HepG2 (cell line): ENCODE data around the gene SRRM1. TPM values are rescaled to one million over a fixed set of nuclear protein-coding genes. Genes with fewer than 3 reads are reported as not detected.

Source experiments
- ATAC-seq: fragments of 200-7000 bp; cut with Tn5 transposase; 3 replicates; pipeline ENCODE4 v1.9.1; 2020; ENCODE audit warnings: mild to moderate bottlenecking, moderate library complexity
- BruUV-seq: library from RNA; stranded (reverse); fragments of 400-500 nt; replicated peaks from 2 replicates; lab custom pipeline; 2021; lab: Mats Ljungman, UMichigan
- CTCF ChIA-PET: fragments of 300-600 bp; formaldehyde crosslinking; extraction: SDS; loops from one replicate; lab custom pipeline; 2021; ENCODE audit warnings: low total read pairs, inconsistent platforms, low intra/inter-chr PET ratio; lab: Yijun Ruan, JAX
- POLR2A ChIA-PET: fragments of 350-600 bp; sonication (Branson Sonifier 250); formaldehyde crosslinking; loops from one replicate; lab custom pipeline; 2020; ENCODE audit warnings: antibody characterized with exemption, inconsistent platforms; lab: Yijun Ruan, JAX
- DNase-seq: peaks from one replicate; pipeline ENCODE4 v3.0.0-alpha.2; 2015; ENCODE audit warnings: low spot score
- FAIRE-seq: peaks from 3 replicates; lab custom pipeline; 2011; peaks lifted over from hg19 to GRCh38; lab: Jason Lieb, UNC
- H2AFZ ChIP-seq: one replicate; pipeline ENCODE4 v1.6.1; 2011; ENCODE audit warnings: low read length, inconsistent platforms
- H3K27ac ChIP-seq: fragments of 300-600 bp; 3 replicates; pipeline ENCODE4 v1.8.0; 2011; ENCODE audit warnings: mixed run types, mild to moderate bottlenecking, mixed read lengths, low read length, inconsistent platforms; ENCODE audit not compliant: insufficient read depth; ENCODE audit errors: extremely low read length
- H3K27me3 ChIP-seq, 2 experiments: fragments of 200-600 bp in 1 of 2; 2 replicates in 1 of 2; 3 replicates in 1 of 2; pipeline versions ENCODE4 v1.6.0 to v1.8.0; 2011; ENCODE audit warnings: low read length in 2 of 2, mild to moderate bottlenecking in 2 of 2, moderate library complexity in 2 of 2, inconsistent platforms in 1 of 2; ENCODE audit not compliant: insufficient read depth in 2 of 2, control insufficient read depth in 1 of 2
- H3K36me3 ChIP-seq, 2 experiments: fragments of 200-600 bp in 1 of 2; replicated peaks in 1 of 2; 2 replicates in 1 of 2; 3 replicates in 1 of 2; pipeline versions ENCODE4 v1.5.1 to v1.8.0; 2011; ENCODE audit warnings: low read length in 2 of 2, inconsistent platforms in 1 of 2; ENCODE audit not compliant: insufficient read depth in 2 of 2, control insufficient read depth in 1 of 2
- H3K4me1 ChIP-seq: 2 replicates; pipeline ENCODE4 v1.5.1; 2012; ENCODE audit warnings: low read length, inconsistent platforms; ENCODE audit not compliant: insufficient read depth
- H3K4me2 ChIP-seq: 2 replicates; pipeline ENCODE4 v1.6.0; 2011; ENCODE audit warnings: low read depth, low read length, inconsistent platforms
- H3K4me3 ChIP-seq, 3 experiments: fragments of 200-600 bp in 1 of 3; sonication (generic), shearing (Covaris generic) in 1 of 3; replicated peaks in 1 of 3; 2 replicates each; pipeline ENCODE4 v1.5.1; 2011 to 2016; ENCODE audit warnings: low read length in 3 of 3, inconsistent platforms in 2 of 3, low read depth in 2 of 3, mild to moderate bottlenecking in 2 of 3, control low read depth in 1 of 3, mixed read lengths in 1 of 3; ENCODE audit not compliant: insufficient read depth in 1 of 3
- H3K79me2 ChIP-seq: one replicate; pipeline ENCODE4 v1.6.1; 2011; ENCODE audit warnings: low read length, inconsistent platforms; ENCODE audit not compliant: insufficient read depth
- H3K9ac ChIP-seq: 2 replicates; pipeline ENCODE4 v1.6.0; 2011; ENCODE audit warnings: mild to moderate bottlenecking, low read depth, low read length, inconsistent platforms; ENCODE audit not compliant: insufficient read depth
- H3K9me3 ChIP-seq: 2 replicates; pipeline ENCODE4 v1.5.1; 2012; ENCODE audit warnings: mild to moderate bottlenecking, low read length
- H4K20me1 ChIP-seq: 2 replicates; pipeline ENCODE4 v1.6.0; 2011; ENCODE audit warnings: inconsistent platforms, mild to moderate bottlenecking, low read length, moderate library complexity; ENCODE audit not compliant: insufficient read depth
- CCDC6 ChIP-seq: sonication (generic); formaldehyde crosslinking; IDR thresholded peaks from 2 replicates; pipeline ENCODE4 v1.8.1; 2022; ENCODE audit warnings: mild to moderate bottlenecking, missing genetic modification reagents, moderate library complexity
- PTBP1 ChIP-seq: fragments of 200-400 bp; formaldehyde crosslinking; IDR thresholded peaks from 2 replicates; pipeline ENCODE4 v1.6.1; 2018; ENCODE audit warnings: low read length, low read depth; ENCODE audit not compliant: poor library complexity, severe bottlenecking
- TOE1 ChIP-seq: sonication (generic); formaldehyde crosslinking; IDR thresholded peaks from 2 replicates; pipeline ENCODE4 v1.4.0; 2020; ENCODE audit warnings: mild to moderate bottlenecking, missing genetic modification reagents
- ZNF263 ChIP-seq: sonication (generic); formaldehyde crosslinking; IDR thresholded peaks from 2 replicates; pipeline ENCODE4 v1.4.0; 2020; ENCODE audit warnings: missing genetic modification reagents
- ZNF44 ChIP-seq: sonication (generic); formaldehyde crosslinking; IDR thresholded peaks from 2 replicates; pipeline ENCODE4 v1.5.1; 2020; ENCODE audit warnings: mild to moderate bottlenecking, missing genetic modification reagents
- ZNF562 ChIP-seq: sonication (generic); formaldehyde crosslinking; IDR thresholded peaks from 2 replicates; pipeline ENCODE4 v1.8.0; 2022; ENCODE audit warnings: missing genetic modification reagents, borderline replicate concordance
- ZNF569 ChIP-seq: sonication (generic); formaldehyde crosslinking; IDR thresholded peaks from 2 replicates; pipeline ENCODE4 v1.5.0; 2020; ENCODE audit warnings: mild to moderate bottlenecking, missing genetic modification reagents, moderate library complexity, borderline replicate concordance
- ZNF614 ChIP-seq: IDR thresholded peaks from 2 replicates; pipeline ENCODE4 v1.6.1; 2018; ENCODE audit warnings: missing biosample characterization, missing genetic modification reagents, inconsistent platforms, borderline replicate concordance
- ZNF652 ChIP-seq: IDR thresholded peaks from 2 replicates; pipeline ENCODE4 v1.6.1; 2016; ENCODE audit warnings: low read depth, borderline replicate concordance
- ZSCAN31 ChIP-seq: sonication (generic); formaldehyde crosslinking; IDR thresholded peaks from 2 replicates; pipeline ENCODE4 v1.5.0; 2020; ENCODE audit warnings: low read depth, mild to moderate bottlenecking, missing genetic modification reagents
- WGBS: methylation state at CpG from one replicate; pipeline ENCODE4 v1.1.6; 2017; ENCODE audit warnings: low lambda C conversion rate; 5-methylcytosine and 5-hydroxymethylcytosine counted together
- in situ Hi-C: cut with HindIII; loops from 2 replicates; pipeline ENCODE4 v1.10.0; 2017; ENCODE audit warnings: low pct_unique_long_range_greater_than_20kb; ENCODE audit not compliant: extremely low pct_ligation_motif_present
- intact Hi-C: fragments of 100-400 bp; cut with micrococcal nuclease; formaldehyde crosslinking; loops from one replicate; pipeline ENCODE4 v1.10.0; 2022; ENCODE audit not compliant: unreplicated experiment
- polyA plus RNA-seq, 8 experiments: library from polyadenylated mRNA; depleted of rRNA in 3 of 8; stranded (reverse) in 7 of 8; unstranded in 1 of 8; fragments of >200 nt; fragmentation: Illumina TruSeq in 4 of 8; extraction: Trizol in 4 of 8; gene quantifications; 2 replicates each; pipeline versions ENCODE4 v1.2.1 to v1.2.3, GENCODE V29; 2011 to 2016; ENCODE audit warnings: low read depth in 4 of 8, missing spikeins in 1 of 8, mixed read lengths in 1 of 8; ENCODE audit not compliant: insufficient read depth in 1 of 8
- total RNA-seq, 5 experiments: library from RNA; depleted of rRNA; stranded (reverse); fragments of >200 nt; fragmentation: Illumina TruSeq; extraction: Trizol; gene quantifications; 2 replicates each; pipeline ENCODE4 v1.2.3, GENCODE V29; 2016; ENCODE audit warnings: low read depth in 1 of 5
- TF ChIP-seq, protein P1 (sequence below): sonication (generic); formaldehyde crosslinking; IDR thresholded peaks from 2 replicates; pipeline ENCODE4 v1.4.0; 2020; ENCODE audit warnings: missing genetic modification reagents, borderline replicate concordance
- TF ChIP-seq, protein P2 (sequence below): sonication (generic); formaldehyde crosslinking; IDR thresholded peaks from 2 replicates; pipeline ENCODE4 v1.4.0; 2020; ENCODE audit warnings: mild to moderate bottlenecking, low read depth, missing genetic modification reagents
- TF ChIP-seq, protein P3 (sequence below): sonication (generic); formaldehyde crosslinking; IDR thresholded peaks from 2 replicates; pipeline ENCODE4 v1.4.0; 2020; ENCODE audit warnings: missing genetic modification reagents

The SRRM1 gene
- total and polyA plus RNA-seq, 2 of the 13 experiments (the other 11 are each of a cell fraction or from before 2014, with no cell fraction given), result 31.6 to 44.5 TPM

DNA sequence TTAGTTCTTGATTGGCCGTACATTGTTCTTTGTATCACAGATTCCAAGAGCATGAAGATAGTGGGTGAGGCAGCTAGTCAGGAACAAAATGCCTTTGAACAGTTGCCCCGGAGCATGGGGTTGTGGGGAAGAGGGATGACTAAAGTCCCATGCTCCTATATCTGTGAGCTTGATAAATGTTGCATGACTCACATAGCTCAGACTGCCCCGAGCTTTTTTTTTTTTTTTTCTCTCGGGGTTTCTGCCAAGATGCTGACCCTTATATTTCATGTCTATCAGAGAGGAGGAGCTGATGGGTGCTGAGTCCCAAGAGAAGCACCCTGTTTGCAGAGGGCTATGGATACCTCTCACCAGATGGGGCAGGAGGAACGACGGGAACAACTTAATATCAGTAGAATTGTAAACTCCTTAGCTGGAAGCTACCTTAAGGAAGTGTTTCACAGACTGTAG is 40.6 kb downstream of the SRRM1 start (continued):
- TF ChIP-seq, protein P1, sequence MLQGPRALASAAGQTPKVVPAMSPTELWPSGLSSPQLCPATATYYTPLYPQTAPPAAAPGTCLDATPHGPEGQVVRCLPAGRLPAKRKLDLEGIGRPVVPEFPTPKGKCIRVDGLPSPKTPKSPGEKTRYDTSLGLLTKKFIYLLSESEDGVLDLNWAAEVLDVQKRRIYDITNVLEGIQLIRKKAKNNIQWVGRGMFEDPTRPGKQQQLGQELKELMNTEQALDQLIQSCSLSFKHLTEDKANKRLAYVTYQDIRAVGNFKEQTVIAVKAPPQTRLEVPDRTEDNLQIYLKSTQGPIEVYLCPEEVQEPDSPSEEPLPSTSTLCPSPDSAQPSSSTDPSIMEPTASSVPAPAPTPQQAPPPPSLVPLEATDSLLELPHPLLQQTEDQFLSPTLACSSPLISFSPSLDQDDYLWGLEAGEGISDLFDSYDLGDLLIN (CRISPR knock-in tag), result no peak

DNA sequence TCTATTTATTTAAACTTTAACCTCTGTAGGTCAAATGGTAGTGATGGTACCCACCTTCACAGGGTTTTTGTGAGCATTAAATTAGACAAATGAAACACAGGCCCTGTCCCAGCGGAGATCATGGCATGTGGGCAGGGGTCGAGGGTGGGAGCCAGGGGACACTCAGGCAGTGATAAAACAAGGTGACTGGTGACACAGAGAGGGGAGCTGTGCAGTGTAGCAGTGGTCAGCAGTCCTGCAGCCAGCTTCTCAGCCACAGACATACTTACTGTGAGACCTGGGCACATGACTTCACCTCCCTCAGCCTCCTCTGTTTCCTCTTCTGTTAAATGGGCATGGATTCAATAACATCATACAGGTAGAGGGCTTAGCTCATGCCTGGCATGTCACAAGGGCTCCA is 44.9 kb downstream of the SRRM1 start:
- H3K9me3 ChIP-seq, result no peaks in the 10 kb centered on the region
- H3K79me2 ChIP-seq, result no peaks in the 10 kb centered on the region
- DNase-seq (no peak), FAIRE-seq (no peak), ATAC-seq (peak; percentile 64)
- CTCF ChIA-PET, result interaction anchor here (1.7 to 6.4 kb wide), 2 partner anchors 143 to 147 kb away, joined by 18 to 61 read pairs; no protein-coding TSS in a partner anchor
- no peak overlapping the region for H3K4me3 ChIP-seq
- peaks cover 26% of the 10 kb centered on the region for H3K4me1 ChIP-seq
- H3K9ac ChIP-seq, result no peak overlapping the region
- H4K20me1 ChIP-seq, result no peaks in the 10 kb centered on the region
- POLR2A ChIA-PET, result interaction anchor here (1.5 to 1.9 kb wide), 3 partner anchors 37 to 147 kb away, joined by 7 to 12 read pairs (median 8); no protein-coding TSS in a partner anchor
- in situ Hi-C loops, result no loop called here
- intact Hi-C loops, result loop anchor here (2.0 to 5.0 kb wide), 2 partner anchors 54 to 143 kb away; no protein-coding TSS in a partner anchor
- no peaks in the 10 kb centered on the region for H3K36me3 ChIP-seq
- H3K27ac ChIP-seq, result no peak overlapping the region
- BruUV-seq, result no TSS peak
- H2AFZ ChIP-seq, result no peak overlapping the region
- H3K27me3 ChIP-seq, result no peaks in the 10 kb centered on the region
- 32% methylated on average over 2 of the region's 2 CpGs for WGBS
- peak overlapping the region; percentile 62 for H3K4me2 ChIP-seq
- TF ChIP-seq ZNF652 (no peak), CCDC6 (CRISPR knock-in tag) (no peak), TOE1 (no peak), ZNF614 (CRISPR knock-in tag) (no peak), ZNF562 (CRISPR knock-in tag) (no peak), ZNF44 (CRISPR knock-in tag) (no peak), ZNF569 (CRISPR knock-in tag) (no peak), ZNF263 (no peak), ZSCAN31 (peak; percentile 8; the same call in 1 of the 2 replicates), PTBP1 (no peak)
- TF ChIP-seq, protein P2, sequence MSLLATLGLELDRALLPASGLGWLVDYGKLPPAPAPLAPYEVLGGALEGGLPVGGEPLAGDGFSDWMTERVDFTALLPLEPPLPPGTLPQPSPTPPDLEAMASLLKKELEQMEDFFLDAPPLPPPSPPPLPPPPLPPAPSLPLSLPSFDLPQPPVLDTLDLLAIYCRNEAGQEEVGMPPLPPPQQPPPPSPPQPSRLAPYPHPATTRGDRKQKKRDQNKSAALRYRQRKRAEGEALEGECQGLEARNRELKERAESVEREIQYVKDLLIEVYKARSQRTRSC (CRISPR knock-in tag), result no peak
- TF ChIP-seq, protein P3, sequence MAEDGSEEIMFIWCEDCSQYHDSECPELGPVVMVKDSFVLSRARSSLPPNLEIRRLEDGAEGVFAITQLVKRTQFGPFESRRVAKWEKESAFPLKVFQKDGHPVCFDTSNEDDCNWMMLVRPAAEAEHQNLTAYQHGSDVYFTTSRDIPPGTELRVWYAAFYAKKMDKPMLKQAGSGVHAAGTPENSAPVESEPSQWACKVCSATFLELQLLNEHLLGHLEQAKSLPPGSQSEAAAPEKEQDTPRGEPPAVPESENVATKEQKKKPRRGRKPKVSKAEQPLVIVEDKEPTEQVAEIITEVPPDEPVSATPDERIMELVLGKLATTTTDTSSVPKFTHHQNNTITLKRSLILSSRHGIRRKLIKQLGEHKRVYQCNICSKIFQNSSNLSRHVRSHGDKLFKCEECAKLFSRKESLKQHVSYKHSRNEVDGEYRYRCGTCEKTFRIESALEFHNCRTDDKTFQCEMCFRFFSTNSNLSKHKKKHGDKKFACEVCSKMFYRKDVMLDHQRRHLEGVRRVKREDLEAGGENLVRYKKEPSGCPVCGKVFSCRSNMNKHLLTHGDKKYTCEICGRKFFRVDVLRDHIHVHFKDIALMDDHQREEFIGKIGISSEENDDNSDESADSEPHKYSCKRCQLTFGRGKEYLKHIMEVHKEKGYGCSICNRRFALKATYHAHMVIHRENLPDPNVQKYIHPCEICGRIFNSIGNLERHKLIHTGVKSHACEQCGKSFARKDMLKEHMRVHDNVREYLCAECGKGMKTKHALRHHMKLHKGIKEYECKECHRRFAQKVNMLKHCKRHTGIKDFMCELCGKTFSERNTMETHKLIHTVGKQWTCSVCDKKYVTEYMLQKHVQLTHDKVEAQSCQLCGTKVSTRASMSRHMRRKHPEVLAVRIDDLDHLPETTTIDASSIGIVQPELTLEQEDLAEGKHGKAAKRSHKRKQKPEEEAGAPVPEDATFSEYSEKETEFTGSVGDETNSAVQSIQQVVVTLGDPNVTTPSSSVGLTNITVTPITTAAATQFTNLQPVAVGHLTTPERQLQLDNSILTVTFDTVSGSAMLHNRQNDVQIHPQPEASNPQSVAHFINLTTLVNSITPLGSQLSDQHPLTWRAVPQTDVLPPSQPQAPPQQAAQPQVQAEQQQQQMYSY (CRISPR knock-in tag), result no peak
